GM18520 (cell line): ENCODE measurements around the gene CHD5.
"Not testable (repeated sequence)": the region's sequence is repeated elsewhere in the genome, so short reads cannot be mapped to it uniquely, and the experiment has no call there.

Experiments
- ATAC-seq: cut with Tn5 transposase; IDR thresholded peaks from one replicate; pipeline ENCODE4 v1.9.1; 2021; ENCODE audit not compliant: unreplicated experiment

CHD5 gene

DNA sequence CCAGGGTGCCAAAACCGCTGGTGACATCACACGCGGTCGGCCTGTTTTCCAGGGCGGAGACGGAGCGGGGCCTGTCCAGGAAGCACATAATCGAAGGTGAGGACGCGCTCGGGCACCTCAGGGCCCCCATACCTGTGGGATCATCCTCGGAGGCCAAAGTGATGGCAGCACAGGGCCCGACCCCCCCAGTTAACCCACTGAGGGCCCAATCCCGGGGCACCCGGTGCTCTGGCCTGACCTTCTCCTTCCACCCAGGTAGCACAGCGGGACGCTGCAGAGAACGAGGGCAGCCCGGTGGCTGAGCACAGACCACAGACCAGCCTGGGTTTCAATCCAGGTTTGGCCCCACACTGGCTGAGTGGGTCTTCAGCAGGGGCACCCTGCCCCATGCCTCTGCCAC is 91.2 kb downstream of the CHD5 start:
- no peak for ATAC-seq

DNA sequence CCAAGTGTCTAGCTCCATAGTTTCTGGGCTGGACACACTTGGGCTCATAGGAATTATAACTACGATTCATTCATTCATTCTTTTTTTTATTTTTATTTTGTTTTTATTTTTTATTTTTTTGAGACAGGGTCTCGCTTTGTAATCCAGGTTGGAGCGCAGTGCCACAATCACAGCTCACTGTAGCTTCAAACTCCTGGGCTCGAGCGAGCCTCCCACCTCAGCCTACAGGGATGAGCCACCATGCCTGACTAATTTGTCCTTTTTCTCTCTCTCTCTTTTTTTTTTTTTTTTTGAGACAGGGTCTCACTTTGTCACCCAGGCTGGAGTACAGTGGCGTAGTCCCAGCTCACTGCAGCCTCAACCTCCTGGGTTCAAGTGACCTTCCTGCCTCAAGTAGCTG is 92.2 kb downstream of the CHD5 start:
- no peak for ATAC-seq

DNA sequence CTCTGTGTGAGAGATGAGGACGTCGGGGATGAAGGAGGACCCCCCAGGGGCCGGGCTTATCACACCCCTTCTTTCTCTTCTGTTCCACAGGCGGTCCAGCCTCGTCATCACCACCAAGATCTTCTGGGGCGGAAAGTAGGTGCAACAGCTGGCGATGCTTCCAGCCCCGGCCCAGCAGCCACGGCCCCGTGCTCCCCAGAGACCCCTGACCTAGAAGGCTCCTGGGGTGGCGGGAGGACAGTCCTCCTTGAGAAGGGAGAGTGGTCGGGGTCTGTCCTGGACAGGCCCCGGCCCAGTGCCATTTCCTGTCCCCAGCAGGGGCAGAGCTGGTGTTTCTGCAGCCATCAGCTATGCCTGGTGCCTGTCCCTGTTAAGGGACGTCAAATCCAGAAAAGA is 92.7 kb downstream of the CHD5 start:
- ATAC-seq: no peak

DNA sequence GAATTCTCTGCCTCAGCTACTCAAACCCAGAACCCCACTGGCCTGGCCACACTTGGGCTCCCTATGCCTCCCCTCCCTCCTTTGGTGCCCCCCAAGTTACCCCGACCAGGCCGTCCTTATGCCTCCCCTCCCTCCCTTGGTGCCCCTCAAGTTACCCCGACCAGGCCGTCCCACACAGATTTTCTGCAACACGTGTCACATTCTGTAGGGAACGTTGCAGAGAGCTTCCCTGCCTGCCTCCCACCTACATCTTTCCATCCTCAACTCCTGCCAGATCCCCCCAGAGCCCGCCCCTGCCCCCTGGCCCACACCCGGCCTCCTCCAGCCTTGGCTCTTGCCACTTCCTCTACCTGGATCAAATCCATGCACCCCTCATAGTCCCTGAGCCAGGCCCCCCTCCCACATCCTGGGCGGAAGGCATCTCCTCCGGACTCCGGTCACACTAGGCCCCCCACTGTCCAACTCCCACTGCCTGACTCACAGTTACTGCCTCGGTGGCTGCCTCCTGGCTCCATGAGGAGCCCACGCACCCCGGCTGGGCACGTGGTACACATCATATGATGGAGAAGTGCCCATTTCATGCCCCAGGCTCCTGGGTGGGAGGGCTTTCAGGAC is 93.3 kb downstream of the CHD5 start:
- no peak for ATAC-seq

DNA sequence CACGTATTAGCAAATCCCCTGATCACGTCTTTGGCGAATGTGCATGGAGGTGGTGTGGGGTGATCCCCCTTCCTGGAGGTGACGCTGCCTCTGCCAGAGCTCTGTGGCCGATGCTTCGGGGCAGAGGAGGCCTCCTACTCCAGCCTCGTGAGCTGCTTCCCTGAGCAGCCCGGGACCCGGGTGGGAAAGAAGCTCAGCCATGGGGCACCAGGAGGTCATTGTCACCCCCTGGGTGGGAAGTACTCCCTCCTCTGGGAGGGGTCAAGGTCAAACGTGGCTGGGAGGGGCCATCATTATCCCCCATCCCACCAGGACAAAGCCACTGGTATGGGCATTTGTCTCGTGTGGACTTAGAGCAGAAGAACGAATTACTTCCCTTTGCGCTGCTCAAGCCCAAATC is 93.8 kb downstream of the CHD5 start:
- ATAC-seq: no peak

DNA sequence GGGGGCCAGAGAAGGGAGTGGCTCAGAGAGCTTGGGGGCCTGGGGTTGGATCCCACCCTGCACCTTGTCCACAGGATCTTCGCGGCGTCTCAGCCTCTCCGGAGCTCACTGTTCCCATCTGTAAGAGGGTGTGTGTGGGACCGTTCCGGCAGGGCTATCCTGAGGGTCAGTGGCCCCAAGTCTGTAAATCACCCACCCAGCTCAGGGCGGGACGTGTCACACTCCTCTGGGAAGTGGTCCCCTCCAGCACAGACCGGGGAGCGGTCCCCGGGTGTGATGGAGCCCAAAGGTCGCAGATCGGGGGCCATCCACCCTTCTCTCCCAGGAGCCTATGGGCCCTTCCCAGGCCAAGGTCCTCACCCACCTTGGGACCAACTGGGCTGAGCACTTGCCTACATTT is 94.5 kb downstream of the CHD5 start:
- ATAC-seq: no peak

DNA sequence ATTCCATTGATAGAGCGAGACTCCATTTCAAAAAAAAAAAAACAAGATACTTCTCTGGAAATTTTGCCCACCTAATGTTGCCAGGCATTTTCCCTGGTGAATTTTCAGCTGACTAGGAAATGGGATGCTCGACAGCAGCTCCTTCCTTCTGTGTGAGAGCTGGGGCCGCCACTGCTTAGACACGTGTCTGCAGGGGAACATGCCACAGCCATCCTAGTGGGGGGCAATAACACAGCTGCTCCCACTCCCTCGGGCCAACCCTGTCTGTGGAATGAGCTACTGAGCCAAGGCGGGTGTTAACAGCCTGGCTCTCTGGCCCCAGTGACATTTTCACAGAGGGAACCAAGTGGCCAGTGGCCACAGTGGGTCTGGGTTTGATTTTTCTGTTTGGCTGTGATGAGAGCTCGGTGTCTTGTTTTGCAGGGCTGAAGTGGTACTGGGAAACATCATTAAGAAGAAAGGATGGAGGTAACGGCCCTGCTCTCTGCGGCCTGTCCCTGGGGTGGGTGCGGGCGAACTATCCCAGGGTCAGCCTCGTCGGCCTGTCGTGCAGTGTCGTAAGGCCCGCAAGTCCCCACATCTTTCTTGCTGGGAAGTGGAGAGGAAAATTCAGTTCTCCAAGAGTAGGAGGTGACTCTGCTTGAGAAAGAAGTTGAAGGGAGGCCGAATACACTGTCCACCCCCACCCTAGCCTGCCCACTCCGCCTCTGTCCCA is 95.2 kb downstream of the CHD5 start:
- ATAC-seq: no peak

DNA sequence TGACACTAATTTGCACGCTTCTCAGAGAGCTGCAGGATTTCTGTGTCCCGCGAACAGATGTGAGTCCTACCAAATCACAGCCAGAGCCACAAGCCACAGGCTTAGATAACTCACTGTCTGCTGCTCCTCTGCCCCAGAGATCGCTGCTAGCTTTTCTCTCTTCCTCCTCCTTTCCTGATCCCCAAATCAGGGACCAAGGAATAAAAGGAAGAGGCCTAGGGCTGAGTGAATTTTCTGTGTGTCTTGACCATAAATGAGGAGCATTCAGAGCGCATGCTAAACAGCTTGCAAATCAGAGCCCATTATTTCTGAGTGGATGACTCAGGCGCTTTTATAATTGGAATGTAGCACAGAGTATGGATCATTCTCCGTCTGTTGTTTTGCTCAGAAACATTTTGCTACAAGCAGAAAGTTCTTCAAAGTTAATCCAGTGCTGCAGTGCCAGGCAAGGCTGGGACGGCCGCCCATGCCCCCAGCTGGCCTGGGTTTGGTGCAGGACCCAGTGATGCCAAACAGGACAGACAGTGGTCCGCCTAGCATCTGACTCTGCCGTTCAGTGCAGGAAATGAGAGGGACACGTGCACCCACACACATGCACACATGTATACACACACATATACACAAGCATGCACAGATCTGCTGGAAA is 96.2 kb downstream of the CHD5 start:
- ATAC-seq: no peak

DNA sequence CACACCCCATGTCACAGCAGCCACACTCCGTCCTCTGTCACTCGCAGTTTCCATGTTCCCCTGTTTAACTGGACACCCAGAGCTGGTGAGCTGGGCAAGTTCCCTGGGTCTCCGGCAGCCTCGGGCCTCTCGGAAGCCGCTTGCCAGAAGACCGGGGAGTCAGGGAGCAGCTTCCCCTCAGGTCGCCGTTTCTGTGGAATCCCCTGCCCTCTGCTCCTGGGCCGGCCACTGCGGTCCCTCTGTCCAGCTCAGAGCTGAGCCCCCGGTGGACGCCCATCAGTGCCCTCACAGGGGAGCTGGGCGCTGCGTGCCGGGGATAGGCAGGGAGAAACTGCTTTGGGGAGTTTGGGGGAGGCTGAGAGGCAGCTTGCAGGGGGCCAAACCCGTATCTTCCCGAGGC is 96.7 kb downstream of the CHD5 start:
- no peak for ATAC-seq

DNA sequence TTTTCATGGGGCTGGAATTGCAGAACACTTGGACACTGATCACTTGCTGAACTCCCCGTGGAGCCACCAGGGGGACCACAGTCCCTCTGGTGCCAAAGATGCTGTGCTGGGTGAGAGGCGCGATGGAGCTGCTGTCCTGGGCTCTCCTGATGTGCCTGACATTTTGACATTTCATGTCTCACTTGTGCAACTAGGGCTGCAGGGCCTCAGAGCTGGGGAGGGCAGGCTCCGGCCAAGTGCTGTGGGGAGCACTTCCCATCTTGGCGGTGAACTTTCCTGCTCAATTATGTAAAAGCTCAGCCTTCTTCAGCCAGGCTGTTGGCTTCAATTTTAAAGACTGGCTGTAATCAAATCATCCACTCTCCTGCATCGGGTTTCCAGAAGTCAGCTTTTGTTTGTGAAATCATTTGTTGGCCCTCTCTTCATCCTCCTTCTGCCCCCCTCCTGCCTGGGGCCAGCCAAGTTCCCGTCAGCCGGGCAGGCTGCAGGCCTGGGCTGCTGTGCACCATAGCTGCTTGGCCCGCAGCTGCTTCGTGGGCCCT is 97.6 kb downstream of the CHD5 start:
- no peak for ATAC-seq

DNA sequence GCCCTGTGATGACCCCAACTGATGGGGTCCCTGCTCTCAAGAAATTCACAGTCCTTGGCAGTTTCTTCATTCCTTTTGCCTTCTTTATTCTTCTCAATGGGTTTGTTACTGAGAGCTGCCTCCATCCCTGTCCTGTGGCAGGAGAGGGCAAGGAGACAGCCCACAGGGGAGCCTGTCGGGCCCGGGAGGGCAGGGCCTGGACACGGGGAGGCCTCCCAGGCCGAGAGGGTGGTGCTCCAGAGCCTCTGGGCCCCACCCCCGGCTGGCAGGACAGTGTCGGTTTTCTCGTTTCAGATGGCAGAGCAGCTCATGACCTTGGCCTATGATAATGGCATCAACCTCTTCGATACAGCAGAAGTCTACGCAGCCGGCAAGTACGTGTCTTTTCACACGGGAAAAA is 98.2 kb downstream of the CHD5 start:
- no peak for ATAC-seq

DNA sequence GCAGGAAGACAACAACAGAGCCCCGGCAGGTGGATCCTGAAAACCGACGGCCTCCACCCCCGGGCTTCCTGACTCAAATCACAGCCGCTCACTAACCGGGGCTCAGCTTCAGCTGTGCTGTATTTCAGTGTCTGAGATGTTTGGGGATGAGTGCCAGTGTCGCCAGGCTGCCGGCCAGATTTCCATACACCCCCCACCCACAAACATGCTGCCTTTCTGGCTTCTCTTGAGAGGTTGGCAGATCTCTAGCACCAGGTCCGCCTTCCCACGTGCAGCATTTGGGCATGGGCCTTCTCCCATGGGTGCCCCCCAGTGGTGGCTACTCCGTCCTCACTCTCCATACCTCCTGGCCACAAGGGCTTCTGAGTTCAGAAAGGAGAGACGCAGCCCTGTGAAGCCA is 99.7 kb downstream of the CHD5 start:
- ATAC-seq: no peak

DNA sequence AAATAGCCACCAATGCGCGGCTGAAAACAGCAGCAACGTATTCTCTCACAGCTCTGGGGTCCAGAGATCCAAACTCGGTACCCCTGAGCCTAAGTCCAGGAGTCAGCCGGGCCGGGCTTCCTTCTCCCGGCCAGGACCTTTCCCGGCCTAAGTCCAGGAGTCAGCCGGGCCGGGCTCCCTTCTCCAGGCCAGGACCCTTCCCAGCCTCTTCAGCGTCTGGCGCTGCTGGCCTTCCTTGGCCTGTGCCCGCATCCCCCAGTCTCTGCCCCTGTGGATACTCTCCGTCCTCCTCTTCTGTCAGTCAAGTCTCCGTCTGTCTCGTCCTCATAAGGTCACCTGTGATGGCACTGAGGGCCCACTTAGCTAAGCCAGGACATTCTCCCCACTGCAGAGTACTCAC is 102.2 kb downstream of the CHD5 start:
- no peak for ATAC-seq

DNA sequence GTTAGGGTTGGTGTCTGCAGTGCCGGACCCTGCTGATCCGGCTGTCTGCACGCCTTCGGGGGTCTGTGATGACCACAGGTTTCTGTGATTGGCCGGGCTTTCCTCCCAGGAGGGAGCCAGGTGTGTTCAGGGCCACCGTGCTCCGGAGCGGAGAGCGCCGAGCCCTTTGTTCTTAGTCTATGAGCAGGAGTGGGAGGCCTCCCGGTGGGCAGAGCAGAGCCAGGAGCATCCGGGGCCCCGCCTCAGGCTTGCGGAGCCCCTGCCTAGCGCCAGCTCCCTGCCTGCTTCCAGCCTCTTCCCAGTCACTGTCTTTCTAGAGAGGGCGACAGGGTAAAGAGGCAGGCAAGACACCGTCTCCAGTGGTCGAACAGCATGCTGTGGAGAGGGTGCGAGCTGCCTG is 102.6 kb downstream of the CHD5 start:
- ATAC-seq: no peak

DNA sequence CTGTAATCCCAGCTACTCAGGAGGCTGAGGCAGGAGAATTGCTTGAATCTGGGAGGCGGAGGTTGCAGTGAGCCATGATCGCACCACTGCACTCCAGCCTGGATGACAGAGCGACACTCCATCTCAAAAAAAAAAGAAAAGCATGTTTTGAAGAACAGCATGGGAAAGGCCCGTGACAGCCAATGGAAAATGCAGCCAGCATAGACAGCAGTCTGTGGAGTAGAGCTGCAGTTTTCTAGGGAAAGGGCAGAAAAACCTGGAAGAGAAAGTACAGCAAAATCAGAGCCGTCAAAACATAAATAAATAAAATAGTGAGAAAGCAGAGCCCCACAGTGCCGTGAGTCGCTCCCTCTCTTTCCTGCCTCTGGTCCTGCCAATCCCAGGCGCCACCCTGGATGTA is 103.1 kb downstream of the CHD5 start:
- ATAC-seq: not testable (repeated sequence)

DNA sequence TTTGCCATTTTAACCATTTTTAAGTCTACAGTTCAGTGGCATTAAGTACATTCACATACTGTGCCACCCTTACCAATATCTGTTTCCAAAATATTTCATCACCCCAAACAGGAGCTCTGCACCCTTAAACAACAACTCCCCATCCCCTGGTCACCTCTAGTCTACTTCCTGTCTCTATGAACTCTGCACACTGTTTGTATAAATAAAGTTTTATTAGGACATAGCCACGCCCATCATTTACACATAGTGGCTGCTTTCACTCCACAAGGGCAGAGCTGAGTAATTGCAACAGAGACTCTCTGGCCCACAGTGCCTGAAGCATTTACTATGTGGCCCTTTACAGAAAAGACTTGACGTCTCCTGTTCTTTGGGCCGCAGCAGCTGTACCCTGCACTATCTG is 104.4 kb downstream of the CHD5 start:
- no peak for ATAC-seq

DNA sequence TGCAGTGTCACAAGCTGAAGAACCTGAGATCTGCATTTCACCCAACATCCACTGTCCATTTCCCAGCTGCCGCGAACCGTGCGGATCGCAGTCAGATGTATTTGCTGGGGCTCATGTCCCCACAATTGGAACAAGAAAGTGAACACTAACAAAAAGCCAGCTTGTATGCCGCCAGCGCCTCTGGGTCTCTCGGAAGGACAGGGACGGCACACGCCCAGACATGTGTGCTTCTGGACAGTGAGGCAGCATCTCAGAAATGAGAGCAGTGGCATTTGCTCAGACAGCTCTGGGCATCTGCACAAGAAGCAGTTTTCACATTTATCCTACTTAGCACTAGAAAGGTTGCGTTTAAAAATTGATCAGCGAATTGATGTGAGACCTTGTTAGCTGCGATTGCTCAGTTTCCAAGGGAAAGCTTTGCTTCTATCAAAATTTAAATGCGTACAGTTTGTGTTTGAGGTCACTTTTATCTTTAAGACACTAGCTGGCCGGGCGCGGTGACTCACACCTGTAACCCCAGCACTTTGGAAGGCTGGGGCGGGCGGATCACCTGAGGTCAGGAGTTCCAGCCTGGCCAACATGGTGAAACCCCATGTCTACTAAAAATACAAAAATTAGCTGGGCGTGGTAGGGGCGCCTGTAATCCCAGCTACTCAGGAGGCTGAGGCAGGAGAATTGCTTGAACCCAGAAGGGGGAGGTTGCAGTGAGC is 105.8 kb downstream of the CHD5 start:
- no peak for ATAC-seq

DNA sequence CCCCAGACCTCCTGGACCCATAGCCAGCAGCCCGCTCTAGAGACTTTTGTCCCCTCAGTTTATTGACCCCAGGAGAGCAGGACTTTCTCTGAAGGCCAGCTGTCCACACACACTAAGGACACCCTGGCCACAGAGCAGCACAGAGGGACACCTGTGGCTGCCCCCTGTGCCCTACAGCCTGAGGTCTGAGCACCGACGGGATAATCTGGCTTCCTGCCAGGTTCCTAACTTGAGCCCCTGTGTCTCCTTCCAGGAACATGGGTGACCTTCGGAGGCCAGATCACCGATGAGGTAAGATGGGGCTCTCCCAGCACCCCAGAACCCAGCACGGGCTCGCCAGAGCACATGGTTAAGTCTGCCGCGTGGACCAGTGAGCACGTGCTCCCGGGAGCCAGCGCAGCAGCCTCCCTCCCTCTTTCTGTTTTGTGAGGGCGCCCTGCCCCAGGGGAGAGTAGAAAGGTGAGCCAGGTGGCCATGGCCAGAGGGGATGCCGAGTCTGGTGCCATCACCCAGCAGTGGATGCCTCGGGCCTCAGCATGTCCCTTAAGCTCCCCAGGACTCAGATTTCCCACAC is 106.6 kb downstream of the CHD5 start:
- no peak for ATAC-seq

DNA sequence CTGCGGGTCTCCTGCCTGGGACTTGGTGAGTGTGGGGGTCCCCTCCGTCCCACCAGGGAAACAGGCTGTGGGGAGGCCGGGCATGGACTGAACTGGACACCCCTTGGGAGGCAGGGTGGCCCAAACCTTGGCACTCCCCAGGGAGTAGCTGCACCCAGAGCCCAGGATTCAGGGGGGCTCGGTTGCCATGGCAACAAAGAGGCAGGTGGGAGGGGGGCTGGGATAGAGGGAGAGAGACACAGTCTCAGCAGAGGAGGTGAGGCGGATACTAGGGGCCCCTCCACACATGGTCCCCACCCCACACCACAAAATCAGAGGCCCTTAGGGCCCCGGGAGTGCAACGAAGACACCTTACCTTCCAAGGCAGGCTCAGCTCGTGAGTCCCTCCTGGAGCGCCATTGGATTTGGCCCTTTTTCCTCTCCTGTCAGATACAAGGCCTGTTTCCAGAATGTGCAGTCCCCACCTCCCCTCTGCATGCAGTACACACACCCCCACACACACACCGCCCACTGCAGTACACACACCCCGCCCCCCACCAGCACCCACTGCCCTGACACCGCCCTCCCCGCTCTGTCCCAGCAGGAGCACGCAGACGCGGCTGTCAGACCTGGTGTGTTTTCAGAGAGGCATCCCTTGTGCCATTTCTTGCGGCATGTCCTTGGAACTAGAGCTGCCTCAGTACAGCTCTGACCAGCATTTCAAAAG is 107.2 kb downstream of the CHD5 start:
- no peak for ATAC-seq

DNA sequence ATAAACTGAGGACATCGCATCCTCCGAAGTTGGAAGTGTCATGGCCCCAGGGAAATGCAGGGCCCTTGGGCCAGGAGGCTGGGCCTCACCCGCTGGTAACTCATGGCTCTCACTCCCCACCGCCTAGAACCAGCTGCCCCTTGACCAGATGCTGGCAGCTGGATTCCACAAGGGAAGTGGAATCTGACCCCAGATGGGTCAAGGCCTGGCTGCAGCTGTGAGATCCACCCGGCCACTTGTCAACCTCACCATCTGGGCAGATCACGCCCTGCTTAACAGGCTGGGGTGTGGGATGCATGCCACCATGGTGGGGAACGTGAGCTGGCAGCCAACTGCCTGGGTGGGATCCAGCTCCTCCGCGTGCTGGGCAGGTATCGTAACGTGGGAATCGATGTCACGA is 108.9 kb downstream of the CHD5 start:
- ATAC-seq: no peak
